ENCODE results near the gene MNT.

- TF ChIP-seq CTCF (conservative IDR thresholded peaks at IDR 0.05; ENCODE audit: low read depth, low read length) (no peak), EZH2 (IDR thresholded peaks at IDR 0.05; ENCODE audit: borderline replicate concordance, low read depth, low read length, poor library complexity, severe bottlenecking) (no peak)
These were observed 4.7 kb downstream of the MNT start for GRCh38 chr17:2396192-2396567.

Measured in A673 (cell line).